DND-41 (cell line): Measurements from ENCODE around the gene HCRTR1.

ENCODE experiments used
- EZH2 ChIP-seq: IDR thresholded peaks from 3 replicates; pipeline ENCODE4 v1.6.1; 2012; ENCODE audit warnings: borderline replicate concordance, low read depth, mild to moderate bottlenecking, moderate library complexity, low read length, inconsistent platforms; ENCODE audit not compliant: severe bottlenecking
- TF ChIP-seq, protein P1 (sequence below): IDR thresholded peaks from 2 replicates; pipeline ENCODE4 v1.5.1; 2012; ENCODE audit warnings: borderline replicate concordance, low read length, moderate library complexity, mild to moderate bottlenecking; ENCODE audit not compliant: poor library complexity, severe bottlenecking; ENCODE audit errors: extremely low read depth

DNA sequence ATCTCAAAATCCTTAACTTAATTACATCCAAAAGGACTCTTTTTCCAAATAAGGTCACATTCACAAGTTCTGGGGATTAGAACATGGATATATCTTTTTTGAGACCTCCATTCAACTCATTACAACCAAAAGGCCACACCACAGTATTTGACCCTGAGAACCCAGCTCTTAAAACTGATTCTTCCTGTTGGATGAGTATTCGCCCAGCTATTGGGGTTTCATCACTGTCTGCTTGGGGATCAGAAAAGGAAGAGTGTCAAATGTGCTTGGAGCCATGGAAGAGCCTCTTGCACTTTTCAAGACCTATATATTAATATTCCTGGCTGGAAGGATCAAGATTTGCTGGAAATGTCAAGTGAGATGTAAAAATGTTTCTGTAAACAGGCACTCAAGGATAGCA is 46.6 kb upstream of the HCRTR1 start:
- TF ChIP-seq, protein P1, sequence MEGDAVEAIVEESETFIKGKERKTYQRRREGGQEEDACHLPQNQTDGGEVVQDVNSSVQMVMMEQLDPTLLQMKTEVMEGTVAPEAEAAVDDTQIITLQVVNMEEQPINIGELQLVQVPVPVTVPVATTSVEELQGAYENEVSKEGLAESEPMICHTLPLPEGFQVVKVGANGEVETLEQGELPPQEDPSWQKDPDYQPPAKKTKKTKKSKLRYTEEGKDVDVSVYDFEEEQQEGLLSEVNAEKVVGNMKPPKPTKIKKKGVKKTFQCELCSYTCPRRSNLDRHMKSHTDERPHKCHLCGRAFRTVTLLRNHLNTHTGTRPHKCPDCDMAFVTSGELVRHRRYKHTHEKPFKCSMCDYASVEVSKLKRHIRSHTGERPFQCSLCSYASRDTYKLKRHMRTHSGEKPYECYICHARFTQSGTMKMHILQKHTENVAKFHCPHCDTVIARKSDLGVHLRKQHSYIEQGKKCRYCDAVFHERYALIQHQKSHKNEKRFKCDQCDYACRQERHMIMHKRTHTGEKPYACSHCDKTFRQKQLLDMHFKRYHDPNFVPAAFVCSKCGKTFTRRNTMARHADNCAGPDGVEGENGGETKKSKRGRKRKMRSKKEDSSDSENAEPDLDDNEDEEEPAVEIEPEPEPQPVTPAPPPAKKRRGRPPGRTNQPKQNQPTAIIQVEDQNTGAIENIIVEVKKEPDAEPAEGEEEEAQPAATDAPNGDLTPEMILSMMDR, result no peak
- TF ChIP-seq EZH2, result no peak
